ENCODE results near the gene CREBBP.

DNA sequence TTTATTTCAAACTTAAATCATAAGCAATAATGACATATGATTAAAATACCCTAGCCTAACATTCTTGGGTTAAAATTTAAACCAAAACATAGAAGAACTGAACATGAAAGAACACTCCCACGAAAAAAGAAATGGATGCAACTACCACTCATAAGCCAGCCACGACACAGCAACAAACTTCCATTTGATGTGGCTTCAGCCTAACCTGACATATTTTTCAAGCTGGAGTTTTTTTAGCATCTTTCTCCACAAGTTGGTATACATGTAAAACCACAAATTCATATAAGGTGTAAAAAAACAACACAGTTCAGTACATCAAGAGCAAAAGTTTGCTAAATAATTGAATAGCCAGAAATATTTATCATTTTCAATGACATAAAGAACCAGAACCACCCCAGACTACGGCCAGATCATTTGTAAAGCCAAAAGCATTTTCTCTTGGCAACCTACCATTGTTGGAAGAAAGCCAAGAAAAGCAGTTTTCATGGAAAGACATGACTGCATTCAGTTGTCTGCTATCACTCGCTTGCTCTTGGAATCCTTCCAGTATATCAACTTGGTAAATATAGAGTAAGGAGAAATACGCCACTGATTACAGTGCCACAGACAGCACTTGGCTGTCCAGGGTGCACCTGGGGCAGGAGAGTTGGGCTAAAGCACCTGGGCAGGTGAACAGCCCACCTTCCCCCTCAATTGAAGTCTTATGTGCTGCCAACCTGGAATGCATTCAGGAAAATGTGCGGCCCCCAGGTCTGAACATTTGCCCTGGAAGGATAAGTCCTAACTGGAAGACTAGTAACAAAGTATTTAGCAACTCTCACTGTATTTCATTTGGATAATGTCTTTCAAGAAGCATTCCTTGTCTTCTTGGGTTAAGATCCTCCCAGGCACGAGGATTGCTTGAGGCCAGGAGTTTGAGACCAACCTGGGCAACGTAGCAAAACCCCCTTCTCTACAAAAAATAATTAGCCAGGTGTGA lies 60.5 kb downstream of the CREBBP start:
- TF ChIP-seq, protein P1, sequence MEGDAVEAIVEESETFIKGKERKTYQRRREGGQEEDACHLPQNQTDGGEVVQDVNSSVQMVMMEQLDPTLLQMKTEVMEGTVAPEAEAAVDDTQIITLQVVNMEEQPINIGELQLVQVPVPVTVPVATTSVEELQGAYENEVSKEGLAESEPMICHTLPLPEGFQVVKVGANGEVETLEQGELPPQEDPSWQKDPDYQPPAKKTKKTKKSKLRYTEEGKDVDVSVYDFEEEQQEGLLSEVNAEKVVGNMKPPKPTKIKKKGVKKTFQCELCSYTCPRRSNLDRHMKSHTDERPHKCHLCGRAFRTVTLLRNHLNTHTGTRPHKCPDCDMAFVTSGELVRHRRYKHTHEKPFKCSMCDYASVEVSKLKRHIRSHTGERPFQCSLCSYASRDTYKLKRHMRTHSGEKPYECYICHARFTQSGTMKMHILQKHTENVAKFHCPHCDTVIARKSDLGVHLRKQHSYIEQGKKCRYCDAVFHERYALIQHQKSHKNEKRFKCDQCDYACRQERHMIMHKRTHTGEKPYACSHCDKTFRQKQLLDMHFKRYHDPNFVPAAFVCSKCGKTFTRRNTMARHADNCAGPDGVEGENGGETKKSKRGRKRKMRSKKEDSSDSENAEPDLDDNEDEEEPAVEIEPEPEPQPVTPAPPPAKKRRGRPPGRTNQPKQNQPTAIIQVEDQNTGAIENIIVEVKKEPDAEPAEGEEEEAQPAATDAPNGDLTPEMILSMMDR (IDR thresholded peaks at IDR 0.05), result no peak
- TF ChIP-seq NFIC (IDR thresholded peaks at IDR 0.05; ENCODE audit: borderline replicate concordance) (peak; percentile 100), POLR2AphosphoS5 (IDR thresholded peaks at IDR 0.05; ENCODE audit: low read depth, low read length) (peak; percentile 76; the same call in 1 of the 2 replicates), YY1 (IDR thresholded peaks at IDR 0.05; ENCODE audit: low read depth) (peak; percentile 22; the same call in 1 of the 2 replicates), RFX5 (IDR thresholded peaks at IDR 0.05; ENCODE audit: low read length) (no peak), TAF1 (IDR thresholded peaks at IDR 0.05; ENCODE audit: borderline replicate concordance, low read depth, low read length) (no peak), RAD21 (IDR thresholded peaks at IDR 0.05; ENCODE audit: low read length) (no peak), JUND (IDR thresholded peaks at IDR 0.05) (peak; percentile 37; the same call in 1 of the 2 replicates), CHD2 (IDR thresholded peaks at IDR 0.05; ENCODE audit: low read length, partially characterized antibody) (peak; percentile 70)
- TF ChIP-seq, protein P2, sequence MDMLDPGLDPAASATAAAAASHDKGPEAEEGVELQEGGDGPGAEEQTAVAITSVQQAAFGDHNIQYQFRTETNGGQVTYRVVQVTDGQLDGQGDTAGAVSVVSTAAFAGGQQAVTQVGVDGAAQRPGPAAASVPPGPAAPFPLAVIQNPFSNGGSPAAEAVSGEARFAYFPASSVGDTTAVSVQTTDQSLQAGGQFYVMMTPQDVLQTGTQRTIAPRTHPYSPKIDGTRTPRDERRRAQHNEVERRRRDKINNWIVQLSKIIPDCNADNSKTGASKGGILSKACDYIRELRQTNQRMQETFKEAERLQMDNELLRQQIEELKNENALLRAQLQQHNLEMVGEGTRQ (IDR thresholded peaks at IDR 0.05; ENCODE audit: borderline replicate concordance, low read depth, low read length), result no peak
- TF ChIP-seq, protein P3, sequence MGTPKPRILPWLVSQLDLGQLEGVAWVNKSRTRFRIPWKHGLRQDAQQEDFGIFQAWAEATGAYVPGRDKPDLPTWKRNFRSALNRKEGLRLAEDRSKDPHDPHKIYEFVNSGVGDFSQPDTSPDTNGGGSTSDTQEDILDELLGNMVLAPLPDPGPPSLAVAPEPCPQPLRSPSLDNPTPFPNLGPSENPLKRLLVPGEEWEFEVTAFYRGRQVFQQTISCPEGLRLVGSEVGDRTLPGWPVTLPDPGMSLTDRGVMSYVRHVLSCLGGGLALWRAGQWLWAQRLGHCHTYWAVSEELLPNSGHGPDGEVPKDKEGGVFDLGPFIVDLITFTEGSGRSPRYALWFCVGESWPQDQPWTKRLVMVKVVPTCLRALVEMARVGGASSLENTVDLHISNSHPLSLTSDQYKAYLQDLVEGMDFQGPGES (IDR thresholded peaks at IDR 0.05; ENCODE audit: low read depth, low read length), result no peak
- TF ChIP-seq, protein P4, sequence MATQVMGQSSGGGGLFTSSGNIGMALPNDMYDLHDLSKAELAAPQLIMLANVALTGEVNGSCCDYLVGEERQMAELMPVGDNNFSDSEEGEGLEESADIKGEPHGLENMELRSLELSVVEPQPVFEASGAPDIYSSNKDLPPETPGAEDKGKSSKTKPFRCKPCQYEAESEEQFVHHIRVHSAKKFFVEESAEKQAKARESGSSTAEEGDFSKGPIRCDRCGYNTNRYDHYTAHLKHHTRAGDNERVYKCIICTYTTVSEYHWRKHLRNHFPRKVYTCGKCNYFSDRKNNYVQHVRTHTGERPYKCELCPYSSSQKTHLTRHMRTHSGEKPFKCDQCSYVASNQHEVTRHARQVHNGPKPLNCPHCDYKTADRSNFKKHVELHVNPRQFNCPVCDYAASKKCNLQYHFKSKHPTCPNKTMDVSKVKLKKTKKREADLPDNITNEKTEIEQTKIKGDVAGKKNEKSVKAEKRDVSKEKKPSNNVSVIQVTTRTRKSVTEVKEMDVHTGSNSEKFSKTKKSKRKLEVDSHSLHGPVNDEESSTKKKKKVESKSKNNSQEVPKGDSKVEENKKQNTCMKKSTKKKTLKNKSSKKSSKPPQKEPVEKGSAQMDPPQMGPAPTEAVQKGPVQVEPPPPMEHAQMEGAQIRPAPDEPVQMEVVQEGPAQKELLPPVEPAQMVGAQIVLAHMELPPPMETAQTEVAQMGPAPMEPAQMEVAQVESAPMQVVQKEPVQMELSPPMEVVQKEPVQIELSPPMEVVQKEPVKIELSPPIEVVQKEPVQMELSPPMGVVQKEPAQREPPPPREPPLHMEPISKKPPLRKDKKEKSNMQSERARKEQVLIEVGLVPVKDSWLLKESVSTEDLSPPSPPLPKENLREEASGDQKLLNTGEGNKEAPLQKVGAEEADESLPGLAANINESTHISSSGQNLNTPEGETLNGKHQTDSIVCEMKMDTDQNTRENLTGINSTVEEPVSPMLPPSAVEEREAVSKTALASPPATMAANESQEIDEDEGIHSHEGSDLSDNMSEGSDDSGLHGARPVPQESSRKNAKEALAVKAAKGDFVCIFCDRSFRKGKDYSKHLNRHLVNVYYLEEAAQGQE (IDR thresholded peaks at IDR 0.05; ENCODE audit: low read depth, low read length), result no peak
